ENCODE measurements around the gene GATM. TPM values are rescaled to one million over a fixed set of nuclear protein-coding genes. Genes with fewer than 3 reads are reported as not detected.

Gene GATM
- polyA plus RNA-seq, 3 donors: 0.89 to 1.5 (median 1.5) TPM

DNA sequence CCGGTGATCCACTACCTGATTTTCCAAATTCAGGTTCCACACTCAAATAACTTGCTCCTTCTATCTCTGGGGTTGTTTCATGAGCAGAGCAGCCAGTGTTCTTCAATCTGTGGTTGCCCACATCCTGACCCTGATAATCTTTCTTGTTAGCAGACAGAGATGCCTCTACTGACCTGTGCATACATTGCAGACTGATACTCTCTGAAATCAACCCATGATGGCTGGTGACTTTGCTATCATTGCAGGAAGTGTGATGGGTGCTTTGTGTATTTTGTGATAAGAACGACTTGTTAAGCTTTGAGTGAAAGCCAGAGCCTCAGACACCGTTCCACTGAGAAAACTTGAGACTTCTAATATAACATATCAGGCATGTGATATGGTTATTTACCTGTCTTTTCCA is 39.9 kb downstream of the GATM start:
- intact Hi-C loops (cut with micrococcal nuclease): no loop called here
- peaks cover 0 to 5% (median 1%) of the 10 kb centered on the region in 7 donors for H3K9me3 Mint-ChIP-seq
- WGBS (ENCODE audit: insufficient coverage): 100% methylated on average over 1 of the region's 3 CpGs
- TF ChIP-seq, protein P1, sequence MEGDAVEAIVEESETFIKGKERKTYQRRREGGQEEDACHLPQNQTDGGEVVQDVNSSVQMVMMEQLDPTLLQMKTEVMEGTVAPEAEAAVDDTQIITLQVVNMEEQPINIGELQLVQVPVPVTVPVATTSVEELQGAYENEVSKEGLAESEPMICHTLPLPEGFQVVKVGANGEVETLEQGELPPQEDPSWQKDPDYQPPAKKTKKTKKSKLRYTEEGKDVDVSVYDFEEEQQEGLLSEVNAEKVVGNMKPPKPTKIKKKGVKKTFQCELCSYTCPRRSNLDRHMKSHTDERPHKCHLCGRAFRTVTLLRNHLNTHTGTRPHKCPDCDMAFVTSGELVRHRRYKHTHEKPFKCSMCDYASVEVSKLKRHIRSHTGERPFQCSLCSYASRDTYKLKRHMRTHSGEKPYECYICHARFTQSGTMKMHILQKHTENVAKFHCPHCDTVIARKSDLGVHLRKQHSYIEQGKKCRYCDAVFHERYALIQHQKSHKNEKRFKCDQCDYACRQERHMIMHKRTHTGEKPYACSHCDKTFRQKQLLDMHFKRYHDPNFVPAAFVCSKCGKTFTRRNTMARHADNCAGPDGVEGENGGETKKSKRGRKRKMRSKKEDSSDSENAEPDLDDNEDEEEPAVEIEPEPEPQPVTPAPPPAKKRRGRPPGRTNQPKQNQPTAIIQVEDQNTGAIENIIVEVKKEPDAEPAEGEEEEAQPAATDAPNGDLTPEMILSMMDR (IDR thresholded peaks at IDR 0.05): no peak
- no peaks in the 10 kb centered on the region for H3K36me3 Mint-ChIP-seq
- H3K27me3 ChIP-seq (ENCODE audit: control insufficient read depth in 2 of 2, insufficient read depth in 2 of 2, low read length in 2 of 2): peaks cover 0 to 3% of the 10 kb centered on the region in 2 donors
- no peak overlapping the region for H3K27ac Mint-ChIP-seq
- no peak for DNase-seq
- H3K27ac ChIP-seq (ENCODE audit: low read depth in 1 of 2, low read length in 2 of 2): no peak overlapping the region
- H3K4me3 Mint-ChIP-seq: no peak overlapping the region
- no peaks in the 10 kb centered on the region for H3K9me3 ChIP-seq (replicated peaks in 1 of 2; ENCODE audit: control insufficient read depth in 1 of 2, insufficient read depth in 1 of 2, low read length in 2 of 2)
- peaks cover 5 to 10% (median 9%) of the 10 kb centered on the region in 3 donors for H3K27me3 Mint-ChIP-seq (ENCODE audit: low read depth in 3 of 3)
- no peak overlapping the region for H2AFZ ChIP-seq (ENCODE audit: insufficient read depth, low read depth, low read length, poor library complexity, severe bottlenecking)
- H3K36me3 ChIP-seq (replicated peaks in 1 of 2; ENCODE audit: control insufficient read depth in 1 of 2, insufficient read depth in 2 of 2, low read length in 2 of 2): no peaks in the 10 kb centered on the region
- no peak overlapping the region for H3K4me2 ChIP-seq (replicated peaks; ENCODE audit: extremely low read depth, low read length, poor library complexity, severe bottlenecking)
- H3K79me2 ChIP-seq (ENCODE audit: insufficient read depth, low read length): no peaks in the 10 kb centered on the region
- H3K4me1 Mint-ChIP-seq: peaks cover 25% of the 10 kb centered on the region
- H3K4me3 ChIP-seq (replicated peaks in 1 of 3; ENCODE audit: low read depth in 2 of 3, low read length in 3 of 3): no peak overlapping the region
- no peaks in the 10 kb centered on the region for H4K20me1 ChIP-seq (ENCODE audit: insufficient read depth, low read length)
- H3K4me1 ChIP-seq (ENCODE audit: control insufficient read depth in 1 of 2, insufficient read depth in 2 of 2, low read length in 2 of 2): peaks cover 10 to 14% of the 10 kb centered on the region in 2 donors
- H3K9ac ChIP-seq (ENCODE audit: insufficient read depth, low read length, poor library complexity, severe bottlenecking): no peak overlapping the region

DNA sequence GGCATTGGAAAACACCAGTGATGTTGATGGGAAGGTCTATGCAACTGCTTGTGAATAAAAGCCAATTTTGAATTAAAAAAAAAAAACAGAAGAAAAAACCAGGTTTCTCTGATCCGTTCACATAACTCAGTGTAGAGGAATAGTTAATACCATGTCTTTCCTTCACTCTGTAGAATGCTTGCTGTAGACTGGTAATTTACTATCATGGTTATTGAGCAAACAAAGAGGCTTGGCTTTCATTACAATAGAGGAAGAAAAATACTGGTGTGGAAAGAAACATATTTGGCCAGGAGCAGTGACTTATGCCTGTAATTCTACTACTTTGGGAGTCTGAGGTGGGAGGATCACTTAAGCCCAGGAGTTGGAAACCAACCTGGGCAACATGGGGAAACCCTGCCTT is 41.1 kb downstream of the GATM start:
- Histone ChIP-seq H4K20me1 (ENCODE audit: insufficient read depth, low read length) (no peaks in the 10 kb centered on the region), H3K4me1 (ENCODE audit: control insufficient read depth in 1 of 2, insufficient read depth in 2 of 2, low read length in 2 of 2) (peaks cover 12 to 22% of the 10 kb centered on the region in 2 donors), H3K9ac (ENCODE audit: insufficient read depth, low read length, poor library complexity, severe bottlenecking) (no peak overlapping the region), H2AFZ (ENCODE audit: insufficient read depth, low read depth, low read length, poor library complexity, severe bottlenecking) (no peak overlapping the region), H3K79me2 (ENCODE audit: insufficient read depth, low read length) (no peaks in the 10 kb centered on the region), H3K27ac (ENCODE audit: low read depth in 1 of 2, low read length in 2 of 2) (no peak overlapping the region), H3K27me3 (ENCODE audit: control insufficient read depth in 2 of 2, insufficient read depth in 2 of 2, low read length in 2 of 2) (peaks cover 0 to 3% of the 10 kb centered on the region in 2 donors), H3K9me3 (replicated peaks in 1 of 2; ENCODE audit: control insufficient read depth in 1 of 2, insufficient read depth in 1 of 2, low read length in 2 of 2) (no peaks in the 10 kb centered on the region), H3K4me2 (replicated peaks; ENCODE audit: extremely low read depth, low read length, poor library complexity, severe bottlenecking) (no peak overlapping the region), H3K4me3 (replicated peaks in 1 of 3; ENCODE audit: low read depth in 2 of 3, low read length in 3 of 3) (no peak overlapping the region), H3K36me3 (replicated peaks in 1 of 2; ENCODE audit: control insufficient read depth in 1 of 2, insufficient read depth in 2 of 2, low read length in 2 of 2) (no peaks in the 10 kb centered on the region)
- no CpG with 5 or more reads among the region's 1 CpG for WGBS (ENCODE audit: insufficient coverage)
- Mint-ChIP-seq H3K27me3 (ENCODE audit: low read depth in 3 of 3) (peaks cover 0 to 4% (median 3%) of the 10 kb centered on the region in 3 donors), H3K9me3 (peaks cover 0 to 6% (median 1%) of the 10 kb centered on the region in 7 donors), H3K36me3 (no peaks in the 10 kb centered on the region), H3K27ac (no peak overlapping the region), H3K4me3 (peak overlapping the region in 1 of 2 donors; percentile 26), H3K4me1 (peaks cover 33% of the 10 kb centered on the region)
- intact Hi-C loops (cut with micrococcal nuclease): no loop called here
- DNase-seq: no peak
- TF ChIP-seq, protein P1 (IDR thresholded peaks at IDR 0.05): no peak

All from CD14-positive monocyte (primary cell).